GM12865 (cell line): Measurements from ENCODE around the gene ASB2.

ENCODE experiments used
- DNase-seq: peaks from one replicate; pipeline ENCODE4 v3.0.0; 2010; ENCODE audit warnings: low read depth
- H3K4me3 ChIP-seq: 2 replicates; pipeline ENCODE4 v1.5.1; 2011; ENCODE audit warnings: mild to moderate bottlenecking, low read depth, low read length, control low read depth
- TF ChIP-seq, protein P1 (sequence below): IDR thresholded peaks from 2 replicates; pipeline ENCODE4 v1.5.1; 2011; ENCODE audit warnings: low read length, control low read depth, low read depth, inconsistent platforms; ENCODE audit not compliant: insufficient read depth; ENCODE audit errors: missing control alignments

Gene ASB2

DNA sequence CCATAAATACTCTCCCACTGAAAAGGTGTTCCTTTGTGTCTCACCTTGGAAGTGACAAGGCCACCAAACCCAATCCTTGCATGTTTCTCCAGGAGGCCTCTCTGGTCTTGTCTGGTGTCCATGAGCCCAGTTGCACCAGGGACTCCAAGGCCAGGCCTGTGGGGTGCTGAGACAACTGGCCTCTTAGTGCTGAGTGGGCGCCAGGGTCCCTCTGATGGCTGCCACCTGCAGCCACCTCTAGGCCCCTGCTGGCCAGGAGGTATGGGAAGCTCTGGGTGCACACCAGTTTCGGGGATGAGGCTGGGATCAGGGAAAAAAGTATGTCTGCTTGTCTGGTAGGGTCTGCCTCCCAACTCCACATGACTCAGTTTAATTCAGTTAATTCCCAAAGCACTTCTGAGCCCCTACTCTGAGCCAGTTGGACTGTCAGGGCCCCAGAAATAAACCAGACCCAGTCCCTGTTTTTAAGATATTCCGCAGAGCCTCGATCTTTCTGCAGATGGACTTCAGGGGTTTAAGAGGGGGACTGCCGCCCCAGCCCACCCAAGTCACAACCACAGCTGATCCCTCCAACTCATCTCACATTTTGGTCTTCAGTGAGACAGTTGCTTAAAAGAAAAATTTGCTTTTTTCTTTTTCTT is 64.3 kb downstream of the ASB2 start:
- H3K4me3 ChIP-seq: no peak overlapping the region
- DNase-seq: no peak
- TF ChIP-seq, protein P1, sequence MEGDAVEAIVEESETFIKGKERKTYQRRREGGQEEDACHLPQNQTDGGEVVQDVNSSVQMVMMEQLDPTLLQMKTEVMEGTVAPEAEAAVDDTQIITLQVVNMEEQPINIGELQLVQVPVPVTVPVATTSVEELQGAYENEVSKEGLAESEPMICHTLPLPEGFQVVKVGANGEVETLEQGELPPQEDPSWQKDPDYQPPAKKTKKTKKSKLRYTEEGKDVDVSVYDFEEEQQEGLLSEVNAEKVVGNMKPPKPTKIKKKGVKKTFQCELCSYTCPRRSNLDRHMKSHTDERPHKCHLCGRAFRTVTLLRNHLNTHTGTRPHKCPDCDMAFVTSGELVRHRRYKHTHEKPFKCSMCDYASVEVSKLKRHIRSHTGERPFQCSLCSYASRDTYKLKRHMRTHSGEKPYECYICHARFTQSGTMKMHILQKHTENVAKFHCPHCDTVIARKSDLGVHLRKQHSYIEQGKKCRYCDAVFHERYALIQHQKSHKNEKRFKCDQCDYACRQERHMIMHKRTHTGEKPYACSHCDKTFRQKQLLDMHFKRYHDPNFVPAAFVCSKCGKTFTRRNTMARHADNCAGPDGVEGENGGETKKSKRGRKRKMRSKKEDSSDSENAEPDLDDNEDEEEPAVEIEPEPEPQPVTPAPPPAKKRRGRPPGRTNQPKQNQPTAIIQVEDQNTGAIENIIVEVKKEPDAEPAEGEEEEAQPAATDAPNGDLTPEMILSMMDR: no peak

DNA sequence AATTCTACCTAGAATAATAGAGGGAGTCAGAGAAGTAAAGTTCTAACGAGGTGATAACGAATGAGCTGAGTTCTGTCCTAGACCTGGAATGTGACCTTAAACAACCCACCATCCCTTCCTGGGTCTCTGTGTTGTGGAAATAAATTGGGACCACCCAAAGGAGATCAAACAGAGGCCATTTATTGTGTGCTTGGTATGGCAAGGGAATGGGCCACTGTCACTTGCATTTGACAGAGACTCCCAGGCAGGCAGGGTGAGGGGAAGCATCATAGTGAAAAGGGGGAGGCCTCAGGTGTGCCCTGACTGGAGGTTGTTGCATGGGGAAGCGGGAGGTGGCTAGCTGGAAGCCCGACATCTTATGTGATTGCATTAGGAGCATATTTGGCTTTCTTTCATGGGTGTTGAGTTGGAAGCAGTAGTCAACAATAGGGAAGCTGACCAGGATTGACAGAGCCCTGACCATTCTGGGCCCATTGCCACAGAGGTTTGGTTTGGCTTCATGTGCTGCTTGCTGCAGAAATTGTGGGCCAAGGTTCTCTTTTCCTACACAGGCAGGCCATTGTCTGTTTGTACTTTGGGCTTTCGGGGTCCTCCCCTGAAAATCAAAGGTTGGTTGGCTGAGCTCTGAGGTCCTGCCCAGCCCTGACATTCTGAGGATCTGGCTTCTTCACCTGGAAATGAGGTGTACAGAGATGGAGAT is 66.8 kb downstream of the ASB2 start:
- TF ChIP-seq, protein P1: no peak
- no peak overlapping the region for H3K4me3 ChIP-seq
- DNase-seq: no peak

DNA sequence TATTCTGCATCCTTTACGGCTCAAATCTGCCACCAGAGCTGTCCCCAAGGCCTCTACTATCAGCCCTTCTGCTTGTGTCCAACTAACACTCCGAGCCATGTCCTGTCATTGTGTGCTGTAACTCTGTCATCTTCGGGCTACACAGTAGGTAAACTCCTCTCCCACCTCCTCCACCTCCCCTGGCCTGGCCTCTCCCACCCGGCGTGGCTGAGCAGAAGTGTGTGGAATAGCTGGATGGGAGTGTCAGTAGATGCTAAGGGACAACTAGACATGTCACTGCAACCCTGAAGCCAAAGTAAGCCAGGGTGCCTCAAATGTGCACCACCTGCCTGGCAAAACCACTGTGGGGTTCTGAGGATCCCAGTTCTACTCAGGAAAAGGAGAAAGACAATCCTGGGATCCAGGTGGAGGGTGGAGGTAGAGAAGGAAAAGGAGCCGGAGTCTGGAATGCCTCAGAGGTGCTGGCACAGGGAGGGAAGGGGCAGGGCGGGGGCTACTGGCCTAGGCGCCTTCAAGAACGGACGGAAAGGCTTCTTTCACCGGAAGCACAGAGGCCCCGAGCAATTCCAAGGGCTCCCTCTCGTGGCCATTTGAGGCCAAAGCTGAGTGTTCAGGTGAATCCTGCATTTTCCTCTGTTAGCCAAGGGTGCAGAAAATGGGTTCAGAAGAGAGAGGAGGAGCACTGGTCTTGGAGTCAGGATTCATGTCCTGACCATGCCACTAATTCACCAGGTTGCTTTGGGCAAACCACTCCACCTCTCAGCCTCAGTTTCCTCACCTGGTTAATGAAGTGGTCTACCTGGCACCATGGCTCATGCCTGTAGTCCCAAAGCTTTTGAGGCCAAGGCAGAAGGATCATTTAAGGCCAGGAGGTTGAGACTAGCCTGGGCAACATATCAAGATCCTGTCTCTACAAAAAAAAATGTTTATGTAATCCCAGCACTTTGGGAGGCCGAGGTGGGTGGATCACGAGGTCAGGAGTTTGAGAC is 69.7 kb downstream of the ASB2 start:
- peak; percentile 72 for DNase-seq
- no peak overlapping the region for H3K4me3 ChIP-seq
- TF ChIP-seq, protein P1: peak; percentile 84

DNA sequence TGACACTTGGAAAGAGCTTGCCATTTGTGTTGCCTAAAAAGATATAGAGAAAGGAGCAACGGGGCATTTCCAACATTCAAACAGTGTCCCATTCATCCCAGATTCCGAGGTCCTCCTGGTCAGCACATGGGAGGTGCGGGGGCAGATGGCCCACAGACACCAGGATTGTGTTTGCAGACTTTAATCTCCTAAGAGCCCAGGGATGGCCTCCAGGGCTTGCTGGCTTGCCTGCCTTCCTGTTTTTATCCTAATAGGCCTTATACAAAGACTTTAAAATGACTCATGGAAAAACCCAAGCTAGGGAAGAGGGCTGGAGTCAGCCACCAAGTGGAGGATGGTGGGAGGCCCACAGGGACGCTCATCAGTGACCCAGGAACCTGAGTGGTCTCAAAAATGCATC is 70.7 kb downstream of the ASB2 start:
- no peak for DNase-seq
- H3K4me3 ChIP-seq: no peak overlapping the region
- TF ChIP-seq, protein P1: no peak

DNA sequence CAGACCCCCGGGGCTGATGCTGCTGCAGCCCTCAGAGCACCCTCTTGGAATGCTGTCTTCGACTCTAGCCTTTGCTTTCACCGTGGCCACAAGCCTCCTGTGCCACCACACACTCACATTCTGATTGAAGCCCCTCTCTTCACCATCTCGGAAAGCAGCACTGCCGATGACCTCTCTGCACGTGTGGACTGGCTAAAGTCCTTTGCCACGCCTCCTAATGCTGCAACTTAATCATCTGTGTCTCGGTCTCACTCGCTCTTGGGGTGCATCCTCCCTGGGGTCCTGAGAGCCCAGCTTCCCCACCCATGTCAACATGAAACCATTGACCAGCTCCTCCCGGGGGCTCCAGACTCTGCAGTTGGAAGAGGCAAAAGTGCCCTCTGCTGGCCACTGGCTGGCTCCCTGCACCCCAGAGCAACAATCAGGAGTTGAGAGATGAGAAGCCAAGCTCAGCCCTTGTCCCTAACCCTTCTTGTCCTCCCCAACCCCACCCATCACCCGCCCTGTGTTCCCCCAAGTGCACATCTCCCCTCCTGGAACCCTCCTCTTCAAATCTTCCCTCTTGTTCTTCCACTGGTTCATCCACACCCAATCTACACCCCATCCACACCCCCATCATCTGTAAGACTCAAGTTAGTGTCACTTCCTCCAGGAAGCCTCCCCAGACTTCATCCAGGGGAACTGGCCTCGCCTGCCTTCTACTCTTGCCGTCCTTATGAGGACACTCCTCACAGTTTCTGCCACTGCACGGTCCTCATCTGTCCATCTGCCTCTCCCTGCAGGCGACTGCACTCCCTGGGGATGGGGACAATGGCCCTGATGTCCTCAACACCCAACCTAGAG is 72.8 kb downstream of the ASB2 start:
- TF ChIP-seq, protein P1: peak; percentile 17
- H3K4me3 ChIP-seq: no peak overlapping the region
- DNase-seq: no peak
